ENCODE results near the gene DVL3.

Gene DVL3

DNA sequence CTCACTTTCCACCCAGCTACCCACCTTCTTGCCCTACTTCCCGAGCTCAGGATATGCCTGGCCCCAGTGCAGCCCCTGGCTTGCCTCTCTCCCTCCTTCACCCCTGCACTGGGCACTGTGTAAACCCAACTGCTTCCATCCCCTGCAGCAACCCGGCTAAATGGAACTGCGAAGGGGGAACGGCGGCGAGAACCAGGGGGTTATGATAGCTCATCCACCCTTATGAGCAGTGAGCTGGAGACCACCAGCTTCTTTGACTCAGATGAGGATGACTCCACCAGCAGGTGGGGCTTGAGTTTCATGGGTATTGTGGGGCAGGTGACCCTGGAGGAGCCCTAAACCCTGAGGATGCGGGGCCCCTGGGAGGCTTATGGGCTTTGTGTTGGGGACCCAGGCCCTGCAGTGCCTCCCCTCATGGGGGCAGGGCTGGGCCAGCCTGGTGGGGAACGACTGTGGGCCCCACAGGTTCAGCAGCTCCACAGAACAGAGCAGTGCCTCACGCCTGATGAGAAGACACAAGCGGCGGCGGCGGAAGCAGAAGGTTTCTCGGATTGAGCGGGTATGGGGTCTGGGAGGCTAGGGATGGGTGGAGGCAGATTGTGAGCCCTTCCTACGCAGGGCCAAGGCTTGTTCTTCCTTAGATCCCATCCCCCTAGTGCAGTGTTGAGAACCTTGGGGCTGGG, 9.6 kb downstream of the DVL3 start:
- H3K4me3 ChIP-seq (ENCODE audit: control insufficient read depth, low read depth, low read length): no peak overlapping the region
- TF ChIP-seq, protein P1, sequence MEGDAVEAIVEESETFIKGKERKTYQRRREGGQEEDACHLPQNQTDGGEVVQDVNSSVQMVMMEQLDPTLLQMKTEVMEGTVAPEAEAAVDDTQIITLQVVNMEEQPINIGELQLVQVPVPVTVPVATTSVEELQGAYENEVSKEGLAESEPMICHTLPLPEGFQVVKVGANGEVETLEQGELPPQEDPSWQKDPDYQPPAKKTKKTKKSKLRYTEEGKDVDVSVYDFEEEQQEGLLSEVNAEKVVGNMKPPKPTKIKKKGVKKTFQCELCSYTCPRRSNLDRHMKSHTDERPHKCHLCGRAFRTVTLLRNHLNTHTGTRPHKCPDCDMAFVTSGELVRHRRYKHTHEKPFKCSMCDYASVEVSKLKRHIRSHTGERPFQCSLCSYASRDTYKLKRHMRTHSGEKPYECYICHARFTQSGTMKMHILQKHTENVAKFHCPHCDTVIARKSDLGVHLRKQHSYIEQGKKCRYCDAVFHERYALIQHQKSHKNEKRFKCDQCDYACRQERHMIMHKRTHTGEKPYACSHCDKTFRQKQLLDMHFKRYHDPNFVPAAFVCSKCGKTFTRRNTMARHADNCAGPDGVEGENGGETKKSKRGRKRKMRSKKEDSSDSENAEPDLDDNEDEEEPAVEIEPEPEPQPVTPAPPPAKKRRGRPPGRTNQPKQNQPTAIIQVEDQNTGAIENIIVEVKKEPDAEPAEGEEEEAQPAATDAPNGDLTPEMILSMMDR (IDR thresholded peaks at IDR 0.05; ENCODE audit: control insufficient read depth, insufficient read depth, low read depth, low read length, missing control alignments): no peak

DNA sequence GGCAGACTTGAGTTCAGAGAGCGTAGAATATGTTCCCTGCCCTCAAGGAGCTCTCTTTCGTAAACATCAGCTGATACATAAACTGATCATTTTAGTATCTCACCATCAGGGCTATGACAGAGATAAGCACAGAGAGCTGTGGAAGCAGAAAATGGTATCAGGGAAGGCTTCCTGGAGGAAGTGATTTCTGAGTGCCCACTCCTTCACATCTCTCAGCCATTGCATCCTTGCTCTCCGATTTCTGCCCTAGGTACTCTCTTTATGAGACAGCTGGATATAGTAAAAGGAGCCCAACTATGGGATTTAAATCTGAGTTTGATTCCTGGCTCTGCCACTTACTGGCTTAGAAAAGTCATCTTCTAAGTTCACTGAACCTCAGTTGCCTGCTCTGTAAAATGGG, 10.4 kb downstream of the DVL3 start:
- TF ChIP-seq, protein P1 (IDR thresholded peaks at IDR 0.05; ENCODE audit: control insufficient read depth, insufficient read depth, low read depth, low read length, missing control alignments): no peak
- H3K4me3 ChIP-seq (ENCODE audit: control insufficient read depth, low read depth, low read length): no peak overlapping the region
- no peak for DNase-seq (ENCODE audit: low read depth)

More for the DNA sequence above, 9.6 kb downstream of the DVL3 start:
- no peak for DNase-seq (ENCODE audit: low read depth)

DNA sequence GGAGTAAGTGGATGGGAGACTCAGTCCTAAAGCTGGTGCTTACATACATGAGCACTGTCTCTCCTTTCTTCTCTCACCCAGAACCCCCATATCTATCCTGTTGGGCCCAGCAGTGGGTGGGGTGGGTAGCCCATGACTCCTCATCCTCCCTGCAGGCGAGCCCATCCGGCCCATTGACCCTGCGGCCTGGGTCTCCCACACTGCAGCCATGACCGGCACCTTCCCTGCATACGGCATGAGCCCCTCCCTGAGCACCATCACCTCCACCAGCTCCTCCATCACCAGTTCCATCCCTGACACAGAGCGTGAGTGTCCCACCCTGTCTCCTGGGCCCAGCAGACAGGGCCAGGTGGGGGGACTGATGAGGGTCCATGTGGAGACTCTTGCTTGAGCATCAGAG, 11.5 kb downstream of the DVL3 start:
- DNase-seq (ENCODE audit: low read depth): no peak
- TF ChIP-seq, protein P1 (IDR thresholded peaks at IDR 0.05; ENCODE audit: control insufficient read depth, insufficient read depth, low read depth, low read length, missing control alignments): no peak
- H3K4me3 ChIP-seq (ENCODE audit: control insufficient read depth, low read depth, low read length): no peak overlapping the region

DNA sequence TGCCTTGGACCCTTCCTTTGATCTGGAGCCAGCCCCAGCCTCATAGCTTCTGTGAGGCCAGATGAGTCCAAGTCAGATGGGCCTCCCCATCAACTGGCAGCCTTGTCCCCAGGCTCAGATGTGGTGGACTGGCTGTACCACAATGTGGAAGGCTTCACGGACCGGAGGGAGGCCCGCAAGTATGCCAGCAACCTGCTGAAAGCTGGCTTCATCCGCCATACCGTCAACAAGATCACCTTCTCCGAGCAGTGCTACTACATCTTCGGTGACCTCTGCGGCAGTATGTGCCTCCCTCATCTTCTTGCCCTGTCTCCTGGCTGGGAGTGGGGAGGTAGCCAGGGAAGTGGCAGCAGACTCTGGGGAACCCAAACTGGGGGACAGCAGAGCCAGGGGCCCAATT, 12.6 kb downstream of the DVL3 start:
- DNase-seq (ENCODE audit: low read depth): no peak
- TF ChIP-seq, protein P1 (IDR thresholded peaks at IDR 0.05; ENCODE audit: control insufficient read depth, insufficient read depth, low read depth, low read length, missing control alignments): no peak

DNA sequence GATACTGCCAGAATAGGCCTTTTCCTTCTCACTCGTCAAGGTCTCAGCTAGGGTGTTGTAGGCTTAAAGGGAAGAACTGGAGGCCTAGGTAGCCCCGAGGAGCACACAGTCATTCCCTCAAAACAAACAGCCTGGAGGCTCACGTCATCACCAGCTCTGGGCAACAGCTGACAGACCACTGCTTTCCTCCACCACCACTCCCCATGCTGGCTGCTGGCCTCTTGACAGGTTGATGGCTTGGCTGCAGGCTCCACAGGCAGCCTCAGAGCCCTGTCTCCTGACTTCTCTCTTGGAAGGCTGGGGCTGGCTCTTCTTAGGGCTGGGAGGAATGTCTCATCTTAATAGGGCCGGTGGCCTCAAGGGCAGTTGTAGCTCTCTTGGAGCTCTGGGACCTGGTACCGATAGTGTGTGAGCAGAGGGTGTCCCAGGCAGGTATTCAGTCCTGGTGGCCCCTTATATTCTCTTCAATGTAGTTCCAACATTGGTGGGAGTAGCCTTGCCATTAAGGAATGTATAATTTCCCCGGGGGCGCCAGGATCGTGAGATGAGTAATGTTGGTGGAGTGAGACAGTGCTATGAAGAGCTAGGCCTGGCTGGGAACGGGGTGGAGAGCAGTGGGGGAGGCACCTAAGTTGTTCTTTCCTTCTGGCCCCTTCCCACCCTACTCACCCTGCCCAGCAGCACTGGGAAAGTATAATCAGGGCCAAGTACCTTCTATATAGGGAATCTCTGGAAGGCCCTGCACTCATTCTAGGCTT, 13.4 kb downstream of the DVL3 start:
- TF ChIP-seq, protein P1 (IDR thresholded peaks at IDR 0.05; ENCODE audit: control insufficient read depth, insufficient read depth, low read depth, low read length, missing control alignments): no peak
- no peak for DNase-seq (ENCODE audit: low read depth)
- no peak overlapping the region for H3K4me3 ChIP-seq (ENCODE audit: control insufficient read depth, low read depth, low read length)

More for the DNA sequence above, 12.6 kb downstream of the DVL3 start:
- H3K4me3 ChIP-seq (ENCODE audit: control insufficient read depth, low read depth, low read length): no peak overlapping the region

DNA sequence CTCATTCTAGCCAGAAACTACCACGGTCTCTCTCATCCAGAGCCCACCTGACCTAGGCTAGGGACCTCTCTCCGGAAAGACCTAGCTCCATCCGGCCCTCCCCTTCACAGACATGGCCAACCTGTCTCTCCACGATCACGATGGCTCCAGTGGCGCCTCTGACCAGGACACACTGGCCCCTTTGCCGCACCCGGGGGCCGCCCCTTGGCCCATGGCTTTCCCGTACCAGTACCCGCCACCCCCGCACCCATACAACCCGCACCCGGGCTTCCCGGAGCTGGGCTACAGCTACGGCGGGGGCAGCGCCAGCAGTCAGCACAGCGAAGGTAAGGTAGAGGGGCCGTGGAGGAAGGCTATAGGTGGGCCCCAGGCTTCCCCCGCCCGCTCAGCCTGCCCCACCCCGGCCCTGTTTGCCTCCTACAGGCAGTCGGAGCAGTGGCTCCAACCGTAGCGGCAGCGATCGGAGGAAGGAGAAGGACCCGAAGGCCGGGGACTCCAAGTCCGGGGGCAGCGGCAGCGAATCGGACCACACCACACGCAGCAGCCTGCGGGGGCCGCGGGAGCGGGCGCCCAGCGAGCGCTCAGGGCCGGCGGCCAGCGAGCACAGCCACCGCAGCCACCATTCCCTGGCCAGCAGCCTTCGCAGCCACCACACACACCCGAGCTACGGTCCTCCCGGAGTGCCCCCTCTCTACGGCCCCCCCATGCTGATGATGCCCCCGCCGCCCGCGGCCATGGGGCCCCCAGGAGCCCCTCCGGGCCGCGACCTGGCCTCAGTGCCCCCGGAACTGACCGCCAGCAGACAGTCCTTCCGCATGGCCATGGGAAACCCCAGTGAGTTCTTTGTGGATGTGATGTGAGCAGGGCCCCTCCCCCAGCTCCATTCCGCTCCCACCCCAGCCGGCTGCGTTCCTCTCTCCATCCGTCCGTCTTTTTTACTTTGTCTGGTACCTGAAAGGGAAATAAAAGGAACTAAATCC, 15.0 kb downstream of the DVL3 start:
- no peak overlapping the region for H3K4me3 ChIP-seq (ENCODE audit: control insufficient read depth, low read depth, low read length)
- TF ChIP-seq, protein P1 (IDR thresholded peaks at IDR 0.05; ENCODE audit: control insufficient read depth, insufficient read depth, low read depth, low read length, missing control alignments): no peak
- DNase-seq (ENCODE audit: low read depth): no peak

Data from AG09309 (cell line).